Neural cell (in vitro differentiated cells): ENCODE measurements around the gene DPEP2NB. TPM values are rescaled to one million over a fixed set of nuclear protein-coding genes. Genes with fewer than 3 reads are reported as not detected.

ENCODE experiments used
- H2AFZ ChIP-seq: fragments of 200-600, 300-800 bp; sonication (generic), shearing (Covaris generic); 2 replicates; pipeline ENCODE4 v1.6.0; 2014; ENCODE audit warnings: low read depth, mild to moderate bottlenecking, antibody characterized with exemption, low read length, moderate library complexity
- H3F3A ChIP-seq: fragments of 200-600 bp; shearing (Covaris generic); 2 replicates; pipeline ENCODE4 v1.6.1; 2016; ENCODE audit warnings: mild to moderate bottlenecking, moderate library complexity, mixed read lengths, antibody characterized with exemption, low read length; ENCODE audit not compliant: insufficient read depth, poor library complexity, severe bottlenecking
- H3K27ac ChIP-seq: fragments of 200-600, 300-800 bp; sonication (generic), shearing (Covaris generic); 2 replicates; pipeline ENCODE4 v1.5.1; 2014; ENCODE audit warnings: mild to moderate bottlenecking, low read length, moderate library complexity
- H3K27me3 ChIP-seq: fragments of 300-800, 200-600 bp; sonication (generic), shearing (Covaris generic); 2 replicates; pipeline ENCODE4 v1.6.0; 2014; ENCODE audit warnings: mild to moderate bottlenecking, low read depth, low read length, moderate library complexity; ENCODE audit not compliant: insufficient read depth
- H3K36me3 ChIP-seq: fragments of 300-800, 200-600 bp; sonication (generic), shearing (Covaris generic); 2 replicates; pipeline ENCODE4 v1.5.1; 2014; ENCODE audit warnings: mild to moderate bottlenecking, antibody characterized with exemption, low read length, moderate library complexity; ENCODE audit not compliant: insufficient read depth
- H3K4me2 ChIP-seq: fragments of 300-800, 200-600 bp; sonication (generic), shearing (Covaris generic); 2 replicates; pipeline ENCODE4 v1.6.0; 2014; ENCODE audit warnings: mild to moderate bottlenecking, low read length
- H3K4me3 ChIP-seq: fragments of 300-800, 200-600 bp; sonication (generic), shearing (Covaris generic); 2 replicates; pipeline ENCODE4 v1.5.1; 2014; ENCODE audit warnings: mild to moderate bottlenecking, low read length, moderate library complexity
- H3K79me2 ChIP-seq: fragments of 200-600 bp; shearing (Covaris generic); replicated peaks from 2 replicates; pipeline ENCODE4 v1.6.0; 2014; ENCODE audit warnings: mild to moderate bottlenecking, low read length, moderate library complexity; ENCODE audit not compliant: insufficient read depth
- H3K9ac ChIP-seq: fragments of 300-800, 200-600 bp; sonication (generic), shearing (Covaris generic); 2 replicates; pipeline ENCODE4 v1.6.1; 2016; ENCODE audit warnings: mild to moderate bottlenecking, low read length, mixed read lengths
- H3K9me2 ChIP-seq: fragments of 200-600 bp; shearing (Covaris generic); 2 replicates; pipeline ENCODE4 v1.6.1; 2016; ENCODE audit warnings: mild to moderate bottlenecking, low read length, mixed read lengths; ENCODE audit not compliant: insufficient read depth
- H3K9me3 ChIP-seq: fragments of 200-600, 300-800 bp; sonication (generic), shearing (Covaris generic); 2 replicates; pipeline ENCODE4 v1.6.1; 2016; ENCODE audit warnings: mild to moderate bottlenecking, mixed run types, low read length, moderate library complexity, mixed read lengths
- H4K20me1 ChIP-seq: fragments of 200-600 bp; shearing (Covaris generic); 2 replicates; pipeline ENCODE4 v1.6.1; 2016; ENCODE audit warnings: mild to moderate bottlenecking, mixed run types; ENCODE audit not compliant: insufficient read depth
- EP300 ChIP-seq: fragments of 450-650 bp; conservative IDR thresholded peaks from 2 replicates; pipeline ENCODE4 v1.6.1; 2014; ENCODE audit warnings: antibody characterized with exemption, mild to moderate bottlenecking, moderate library complexity; ENCODE audit not compliant: poor library complexity, severe bottlenecking
- EZH2 ChIP-seq: fragments of 200-600, 300-800 bp; shearing (Covaris generic), sonication (generic); IDR thresholded peaks from 2 replicates; pipeline ENCODE4 v1.6.1; 2014; ENCODE audit warnings: antibody characterized with exemption, low read length, borderline replicate concordance, mild to moderate bottlenecking; ENCODE audit not compliant: insufficient read depth, poor library complexity, severe bottlenecking
- MXI1 ChIP-seq: fragments of 450-650 bp; conservative IDR thresholded peaks from 2 replicates; pipeline ENCODE4 v1.6.1; 2014; ENCODE audit warnings: antibody characterized with exemption, mild to moderate bottlenecking; ENCODE audit not compliant: poor library complexity, severe bottlenecking
- POLR2AphosphoS5 ChIP-seq: IDR thresholded peaks from 2 replicates; pipeline ENCODE4 v1.6.1; 2012
- RAD21 ChIP-seq: fragments of 450-650 bp; conservative IDR thresholded peaks from 2 replicates; pipeline ENCODE4 v1.6.1; 2014; ENCODE audit warnings: antibody characterized with exemption, mild to moderate bottlenecking, moderate library complexity
- SMC3 ChIP-seq: fragments of 450-650 bp; conservative IDR thresholded peaks from 2 replicates; pipeline ENCODE4 v1.6.1; 2014; ENCODE audit warnings: antibody characterized with exemption, mild to moderate bottlenecking, moderate library complexity; ENCODE audit not compliant: poor library complexity
- TAF1 ChIP-seq: IDR thresholded peaks from 2 replicates; pipeline ENCODE4 v1.6.1; 2012; ENCODE audit warnings: low read depth
- polyA plus RNA-seq: library from polyadenylated mRNA; depleted of rRNA; stranded (reverse); fragments of >200 nt; gene quantifications from 2 replicates; pipeline ENCODE4 v1.2.3, GENCODE V29; 2014
- TF ChIP-seq, protein P1 (sequence below): fragments of 450-650 bp; IDR thresholded peaks from 2 replicates; pipeline ENCODE4 v1.5.1; 2014; ENCODE audit warnings: antibody characterized with exemption, mild to moderate bottlenecking, moderate library complexity; ENCODE audit not compliant: poor library complexity, severe bottlenecking
- TF ChIP-seq, protein P2 (sequence below): IDR thresholded peaks from 2 replicates; pipeline ENCODE4 v1.6.1; 2012; ENCODE audit warnings: borderline replicate concordance

The DPEP2NB gene
- polyA plus RNA-seq, 1 donor from 2014 or later, result not detected

DNA sequence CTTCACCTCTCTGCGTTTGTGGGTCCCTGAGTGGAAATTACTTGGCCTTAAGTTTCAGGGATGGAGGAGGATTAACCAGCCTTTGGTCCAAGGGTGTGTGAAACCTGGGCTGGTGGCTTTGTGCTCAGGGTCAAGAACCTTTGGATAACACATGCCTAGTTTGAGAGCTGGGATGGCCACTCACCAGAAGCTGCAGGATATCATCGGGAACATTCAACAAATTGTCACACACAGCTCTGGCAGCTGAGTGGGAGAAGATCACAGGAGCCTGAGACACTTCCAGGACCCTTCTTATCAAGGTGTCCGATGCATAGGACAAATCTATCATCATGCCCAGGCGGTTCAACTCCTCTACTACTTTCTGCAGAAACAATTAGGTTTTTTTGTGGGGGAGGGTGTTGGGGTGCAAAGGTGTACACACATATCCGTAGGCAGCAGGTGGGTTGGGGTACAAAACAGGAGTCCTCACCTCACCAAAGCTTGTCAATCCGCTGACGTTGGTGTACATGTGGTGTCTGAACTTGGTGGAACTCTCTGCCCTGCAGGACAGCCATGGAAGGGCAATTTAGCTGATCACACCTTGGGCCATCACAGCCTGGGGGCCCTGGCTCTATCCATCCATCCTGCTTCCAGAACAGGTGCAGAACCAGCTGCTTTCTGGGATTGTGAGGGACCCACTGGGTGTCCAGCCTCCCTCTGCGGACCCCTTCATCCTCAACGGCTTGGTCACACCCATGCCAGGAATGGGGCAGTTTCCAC is 38.1 kb downstream of the DPEP2NB start:
- no peaks in the 10 kb centered on the region for H3K36me3 ChIP-seq
- no peaks in the 10 kb centered on the region for H3K9me2 ChIP-seq
- H3K4me2 ChIP-seq, result no peak overlapping the region
- no peaks in the 10 kb centered on the region for H3K27me3 ChIP-seq
- no peaks in the 10 kb centered on the region for H4K20me1 ChIP-seq
- no peaks in the 10 kb centered on the region for H3K9me3 ChIP-seq
- H3K4me3 ChIP-seq, result no peak overlapping the region
- H3K79me2 ChIP-seq, result no peaks in the 10 kb centered on the region
- TF ChIP-seq TAF1 (no peak), EP300 (no peak), EZH2 (no peak), RAD21 (no peak), POLR2AphosphoS5 (no peak), SMC3 (no peak), MXI1 (no peak)
- TF ChIP-seq, protein P1, sequence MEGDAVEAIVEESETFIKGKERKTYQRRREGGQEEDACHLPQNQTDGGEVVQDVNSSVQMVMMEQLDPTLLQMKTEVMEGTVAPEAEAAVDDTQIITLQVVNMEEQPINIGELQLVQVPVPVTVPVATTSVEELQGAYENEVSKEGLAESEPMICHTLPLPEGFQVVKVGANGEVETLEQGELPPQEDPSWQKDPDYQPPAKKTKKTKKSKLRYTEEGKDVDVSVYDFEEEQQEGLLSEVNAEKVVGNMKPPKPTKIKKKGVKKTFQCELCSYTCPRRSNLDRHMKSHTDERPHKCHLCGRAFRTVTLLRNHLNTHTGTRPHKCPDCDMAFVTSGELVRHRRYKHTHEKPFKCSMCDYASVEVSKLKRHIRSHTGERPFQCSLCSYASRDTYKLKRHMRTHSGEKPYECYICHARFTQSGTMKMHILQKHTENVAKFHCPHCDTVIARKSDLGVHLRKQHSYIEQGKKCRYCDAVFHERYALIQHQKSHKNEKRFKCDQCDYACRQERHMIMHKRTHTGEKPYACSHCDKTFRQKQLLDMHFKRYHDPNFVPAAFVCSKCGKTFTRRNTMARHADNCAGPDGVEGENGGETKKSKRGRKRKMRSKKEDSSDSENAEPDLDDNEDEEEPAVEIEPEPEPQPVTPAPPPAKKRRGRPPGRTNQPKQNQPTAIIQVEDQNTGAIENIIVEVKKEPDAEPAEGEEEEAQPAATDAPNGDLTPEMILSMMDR, result no peak
- TF ChIP-seq, protein P2, sequence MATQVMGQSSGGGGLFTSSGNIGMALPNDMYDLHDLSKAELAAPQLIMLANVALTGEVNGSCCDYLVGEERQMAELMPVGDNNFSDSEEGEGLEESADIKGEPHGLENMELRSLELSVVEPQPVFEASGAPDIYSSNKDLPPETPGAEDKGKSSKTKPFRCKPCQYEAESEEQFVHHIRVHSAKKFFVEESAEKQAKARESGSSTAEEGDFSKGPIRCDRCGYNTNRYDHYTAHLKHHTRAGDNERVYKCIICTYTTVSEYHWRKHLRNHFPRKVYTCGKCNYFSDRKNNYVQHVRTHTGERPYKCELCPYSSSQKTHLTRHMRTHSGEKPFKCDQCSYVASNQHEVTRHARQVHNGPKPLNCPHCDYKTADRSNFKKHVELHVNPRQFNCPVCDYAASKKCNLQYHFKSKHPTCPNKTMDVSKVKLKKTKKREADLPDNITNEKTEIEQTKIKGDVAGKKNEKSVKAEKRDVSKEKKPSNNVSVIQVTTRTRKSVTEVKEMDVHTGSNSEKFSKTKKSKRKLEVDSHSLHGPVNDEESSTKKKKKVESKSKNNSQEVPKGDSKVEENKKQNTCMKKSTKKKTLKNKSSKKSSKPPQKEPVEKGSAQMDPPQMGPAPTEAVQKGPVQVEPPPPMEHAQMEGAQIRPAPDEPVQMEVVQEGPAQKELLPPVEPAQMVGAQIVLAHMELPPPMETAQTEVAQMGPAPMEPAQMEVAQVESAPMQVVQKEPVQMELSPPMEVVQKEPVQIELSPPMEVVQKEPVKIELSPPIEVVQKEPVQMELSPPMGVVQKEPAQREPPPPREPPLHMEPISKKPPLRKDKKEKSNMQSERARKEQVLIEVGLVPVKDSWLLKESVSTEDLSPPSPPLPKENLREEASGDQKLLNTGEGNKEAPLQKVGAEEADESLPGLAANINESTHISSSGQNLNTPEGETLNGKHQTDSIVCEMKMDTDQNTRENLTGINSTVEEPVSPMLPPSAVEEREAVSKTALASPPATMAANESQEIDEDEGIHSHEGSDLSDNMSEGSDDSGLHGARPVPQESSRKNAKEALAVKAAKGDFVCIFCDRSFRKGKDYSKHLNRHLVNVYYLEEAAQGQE, result no peak
- H3K9ac ChIP-seq, result no peak overlapping the region
- no peaks in the 10 kb centered on the region for H3F3A ChIP-seq
- no peak overlapping the region for H3K27ac ChIP-seq
- no peak overlapping the region for H2AFZ ChIP-seq

DNA sequence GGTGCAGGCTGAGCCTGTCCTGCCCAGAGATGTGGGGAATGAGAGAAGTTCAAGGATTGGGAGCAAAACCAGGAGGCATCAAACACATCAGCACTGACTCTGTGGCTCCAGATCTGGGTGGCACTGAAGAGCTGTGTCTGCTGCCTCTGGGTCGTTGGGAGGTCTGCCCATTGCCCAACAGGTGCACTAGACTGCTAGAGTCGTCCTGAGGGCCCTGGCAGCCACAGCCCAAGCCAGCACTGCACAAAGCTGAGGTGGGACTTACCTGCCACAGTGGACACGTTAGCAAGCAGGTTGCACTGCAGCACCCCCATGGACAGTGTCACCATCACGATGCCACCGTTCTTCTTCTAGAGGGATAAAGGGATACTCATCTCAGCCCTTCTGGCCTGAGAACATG is 38.7 kb downstream of the DPEP2NB start:
- H3K9me3 ChIP-seq, result no peaks in the 10 kb centered on the region
- H3K27ac ChIP-seq, result no peak overlapping the region
- no peaks in the 10 kb centered on the region for H3K27me3 ChIP-seq
- no peak overlapping the region for H2AFZ ChIP-seq
- TF ChIP-seq TAF1 (no peak), RAD21 (no peak), MXI1 (no peak), SMC3 (no peak), EZH2 (no peak), EP300 (no peak), POLR2AphosphoS5 (no peak)
- TF ChIP-seq, protein P2, result no peak
- TF ChIP-seq, protein P1, result no peak
- no peak overlapping the region for H3K4me3 ChIP-seq
- no peaks in the 10 kb centered on the region for H3F3A ChIP-seq
- no peak overlapping the region for H3K4me2 ChIP-seq
- no peaks in the 10 kb centered on the region for H3K9me2 ChIP-seq
- H4K20me1 ChIP-seq, result no peaks in the 10 kb centered on the region
- H3K36me3 ChIP-seq, result no peaks in the 10 kb centered on the region
- H3K79me2 ChIP-seq, result no peaks in the 10 kb centered on the region
- H3K9ac ChIP-seq, result no peak overlapping the region
